GM12875 (cell line): ENCODE results near the gene GUCY2F.

Experiments used
- H3K4me3 ChIP-seq: one replicate; pipeline ENCODE4 v1.5.1; 2011; ENCODE audit warnings: low read depth, low read length, control low read depth
- CTCF ChIP-seq: IDR thresholded peaks from 2 replicates; pipeline ENCODE4 v1.5.1; 2011; ENCODE audit warnings: low read depth, mild to moderate bottlenecking, control low read depth, inconsistent platforms, low read length, moderate library complexity, borderline replicate concordance; ENCODE audit not compliant: insufficient read depth

Gene GUCY2F

GRCh38 chrX:109327251-109327650, 154.6 kb downstream of the GUCY2F start:
- H3K4me3 ChIP-seq: no peak overlapping the region
- TF ChIP-seq CTCF: no peak
